Measurements from ENCODE around the gene VAV2.

DNA sequence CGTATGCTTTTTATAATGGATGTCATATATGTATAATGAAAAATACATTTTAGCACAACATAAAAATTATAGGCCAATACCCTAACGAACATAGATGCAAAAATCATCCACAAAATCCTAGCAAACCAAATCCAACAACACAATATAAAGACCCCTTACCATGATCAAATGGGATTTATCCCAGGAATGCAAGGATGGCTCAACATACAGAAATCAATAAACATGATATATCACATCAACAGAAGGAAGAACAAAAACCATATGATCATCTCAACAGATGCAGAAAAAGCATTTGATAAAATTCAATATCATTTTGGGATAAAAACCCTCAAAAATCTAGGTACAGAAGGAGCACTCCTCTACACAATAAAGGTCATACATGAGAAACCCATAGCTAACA lies 27.7 kb downstream of the VAV2 start:
- TF ChIP-seq ZNF565 (CRISPR knock-in tag; conservative IDR thresholded peaks at IDR 0.05; ENCODE audit: low read depth), result no peak
- TF ChIP-seq, protein P1, sequence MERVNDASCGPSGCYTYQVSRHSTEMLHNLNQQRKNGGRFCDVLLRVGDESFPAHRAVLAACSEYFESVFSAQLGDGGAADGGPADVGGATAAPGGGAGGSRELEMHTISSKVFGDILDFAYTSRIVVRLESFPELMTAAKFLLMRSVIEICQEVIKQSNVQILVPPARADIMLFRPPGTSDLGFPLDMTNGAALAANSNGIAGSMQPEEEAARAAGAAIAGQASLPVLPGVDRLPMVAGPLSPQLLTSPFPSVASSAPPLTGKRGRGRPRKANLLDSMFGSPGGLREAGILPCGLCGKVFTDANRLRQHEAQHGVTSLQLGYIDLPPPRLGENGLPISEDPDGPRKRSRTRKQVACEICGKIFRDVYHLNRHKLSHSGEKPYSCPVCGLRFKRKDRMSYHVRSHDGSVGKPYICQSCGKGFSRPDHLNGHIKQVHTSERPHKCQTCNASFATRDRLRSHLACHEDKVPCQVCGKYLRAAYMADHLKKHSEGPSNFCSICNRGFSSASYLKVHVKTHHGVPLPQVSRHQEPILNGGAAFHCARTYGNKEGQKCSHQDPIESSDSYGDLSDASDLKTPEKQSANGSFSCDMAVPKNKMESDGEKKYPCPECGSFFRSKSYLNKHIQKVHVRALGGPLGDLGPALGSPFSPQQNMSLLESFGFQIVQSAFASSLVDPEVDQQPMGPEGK (CRISPR knock-in tag; IDR thresholded peaks at IDR 0.05; ENCODE audit: borderline replicate concordance), result no peak
